ENCODE data around the gene NMNAT2.
"Not testable (repeated sequence)": the region's sequence is repeated elsewhere in the genome, so short reads cannot be mapped to it uniquely, and the experiment has no call there.

NMNAT2 gene

DNA sequence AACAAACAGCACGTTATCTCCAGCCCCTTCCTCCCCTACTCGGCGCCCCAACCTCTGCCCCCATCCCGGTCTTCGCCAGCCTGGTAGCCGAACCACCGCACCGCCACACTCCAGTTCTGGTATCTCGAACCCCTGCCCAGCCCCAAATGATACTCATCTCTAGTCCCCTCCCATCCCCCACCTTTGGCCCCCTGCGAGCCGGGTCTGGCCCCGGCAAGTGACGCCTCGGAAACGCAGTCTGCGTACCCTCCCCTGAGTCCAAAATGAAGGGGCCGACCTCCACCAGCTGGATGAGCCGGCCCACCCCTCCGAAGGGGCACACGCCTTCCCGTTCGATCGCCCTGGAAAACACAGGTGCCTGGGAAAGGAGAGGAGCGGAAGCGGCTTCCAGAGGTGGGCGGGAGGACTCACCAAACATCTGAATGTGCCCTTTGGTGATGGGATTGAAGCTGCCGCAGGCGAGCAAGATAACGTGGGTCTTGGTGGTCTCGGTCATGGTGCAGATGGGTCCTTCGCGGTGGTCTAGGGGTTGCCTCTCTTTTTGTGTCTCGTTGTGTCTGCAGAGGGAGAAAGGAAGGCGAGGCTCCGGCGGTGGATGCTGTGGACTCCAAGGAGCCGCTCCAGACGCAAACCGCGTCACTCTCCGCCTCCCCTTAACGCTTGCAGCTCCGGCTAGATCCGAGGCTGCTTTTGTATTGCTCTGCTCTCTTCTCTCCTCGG lies at the start of gene NMNAT2:
NMNAT2 (minus strand) TSS at position 609 of the 720 bp plus-strand sequence; CDS start at position 496, 113 bp downstream.
- in situ Hi-C loops (cut with HindIII; ENCODE audit: low pct_ligation_motif_present, low pct_unique_long_range_greater_than_20kb, low sequenced_read_pairs), result no loop called here
- no peak for DNase-seq

DNA sequence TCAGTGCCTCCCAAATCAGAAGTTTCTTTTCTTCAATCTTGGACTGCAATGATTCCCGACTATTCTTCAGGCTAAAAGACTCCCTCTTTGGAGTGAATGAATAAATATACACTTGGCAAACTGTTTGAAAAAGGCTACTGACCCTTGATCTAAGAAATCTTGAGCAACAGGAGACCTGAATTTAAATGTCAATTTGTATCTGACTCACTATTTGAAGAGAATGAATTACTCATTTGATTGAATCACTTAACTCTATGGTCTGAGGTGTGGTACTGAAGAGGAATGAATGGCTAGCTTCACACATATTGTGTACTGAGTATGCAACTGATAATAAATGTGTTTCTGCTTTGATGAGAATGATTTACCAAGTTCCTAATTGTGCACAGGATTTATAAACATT lies 49.5 kb upstream of the NMNAT2 start:
- DNase-seq, result no peak
- in situ Hi-C loops (cut with HindIII; ENCODE audit: low pct_ligation_motif_present, low pct_unique_long_range_greater_than_20kb, low sequenced_read_pairs), result no loop called here

DNA sequence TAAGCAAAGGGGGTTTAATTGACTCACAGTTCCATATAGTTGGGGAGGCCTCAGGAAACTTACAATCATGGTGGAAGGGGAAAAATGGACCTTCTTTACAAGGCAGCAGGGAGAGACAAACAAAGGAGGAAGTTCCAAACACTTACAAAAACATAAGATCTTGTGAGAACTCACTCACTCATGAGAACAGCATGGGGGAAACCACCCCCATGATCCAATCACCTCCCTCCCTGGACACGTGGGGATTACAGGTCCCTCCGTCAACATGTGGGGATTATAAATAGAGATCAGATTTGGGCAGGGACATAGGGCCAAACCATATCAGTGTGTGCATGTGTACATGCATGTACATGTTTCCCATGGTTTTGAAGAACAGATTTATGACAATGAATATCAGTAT lies 48.6 kb upstream of the NMNAT2 start:
- in situ Hi-C loops (cut with HindIII; ENCODE audit: low pct_ligation_motif_present, low pct_unique_long_range_greater_than_20kb, low sequenced_read_pairs), result no loop called here
- no peak for DNase-seq

DNA sequence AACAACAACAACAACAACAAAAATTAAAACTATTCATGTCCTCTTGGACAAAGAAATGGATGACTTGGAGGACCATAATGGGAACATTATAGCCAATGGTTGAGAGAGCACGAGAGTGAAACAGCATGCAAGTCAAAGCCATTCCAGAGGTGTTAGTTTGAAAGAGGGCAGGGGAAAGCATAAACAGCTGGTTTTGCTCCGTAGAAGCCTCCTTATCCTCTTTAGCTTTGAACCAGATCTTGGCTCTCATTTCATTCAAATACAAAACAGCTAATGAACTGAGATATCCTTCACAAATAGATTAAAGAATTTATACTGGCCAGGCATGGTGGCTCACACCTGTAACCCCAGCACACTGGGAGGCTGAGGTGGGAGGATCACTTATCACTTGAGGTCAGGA lies 45.4 kb upstream of the NMNAT2 start:
- in situ Hi-C loops (cut with HindIII; ENCODE audit: low pct_ligation_motif_present, low pct_unique_long_range_greater_than_20kb, low sequenced_read_pairs), result no loop called here
- no peak for DNase-seq

DNA sequence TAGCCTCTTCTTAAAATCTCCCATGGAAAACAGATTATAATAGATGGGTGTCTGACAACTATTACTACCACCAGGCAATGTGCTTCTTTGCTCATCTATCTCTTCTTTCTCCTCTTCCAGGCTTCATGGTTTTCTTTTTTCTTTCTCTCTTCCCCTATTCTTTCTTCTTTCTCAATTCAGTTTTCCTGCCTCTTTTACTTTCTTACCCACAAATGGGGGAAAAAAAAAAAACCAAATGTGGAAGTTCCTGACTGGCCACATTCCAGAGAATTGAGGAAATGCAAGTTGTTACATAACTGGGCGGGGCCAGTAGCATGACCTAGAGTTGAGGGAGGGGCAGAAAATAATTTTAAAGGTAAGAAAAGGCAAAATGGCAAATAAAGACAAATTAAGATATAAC lies 43.2 kb upstream of the NMNAT2 start:
- in situ Hi-C loops (cut with HindIII; ENCODE audit: low pct_ligation_motif_present, low pct_unique_long_range_greater_than_20kb, low sequenced_read_pairs), result no loop called here
- no peak for DNase-seq

DNA sequence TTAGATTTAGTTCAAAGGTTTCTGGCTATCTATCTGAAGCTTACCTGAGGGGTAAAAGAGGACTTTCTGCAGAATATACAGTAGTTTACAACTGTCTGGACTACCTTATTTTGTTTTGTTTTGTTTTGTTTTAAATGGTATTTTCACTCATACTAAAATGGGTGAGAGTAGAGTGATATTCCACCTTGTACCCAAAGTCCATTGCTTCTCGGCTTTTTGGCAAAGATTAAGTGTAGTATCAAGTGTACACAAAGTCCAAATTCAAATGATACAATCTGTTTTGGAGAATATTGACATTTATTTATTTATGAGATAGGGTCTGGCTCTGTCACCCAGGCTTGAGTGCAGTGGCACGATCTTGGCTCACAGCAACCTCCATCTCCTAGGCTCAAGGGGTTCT lies 42.4 kb upstream of the NMNAT2 start:
- in situ Hi-C loops (cut with HindIII; ENCODE audit: low pct_ligation_motif_present, low pct_unique_long_range_greater_than_20kb, low sequenced_read_pairs), result no loop called here
- no peak for DNase-seq

DNA sequence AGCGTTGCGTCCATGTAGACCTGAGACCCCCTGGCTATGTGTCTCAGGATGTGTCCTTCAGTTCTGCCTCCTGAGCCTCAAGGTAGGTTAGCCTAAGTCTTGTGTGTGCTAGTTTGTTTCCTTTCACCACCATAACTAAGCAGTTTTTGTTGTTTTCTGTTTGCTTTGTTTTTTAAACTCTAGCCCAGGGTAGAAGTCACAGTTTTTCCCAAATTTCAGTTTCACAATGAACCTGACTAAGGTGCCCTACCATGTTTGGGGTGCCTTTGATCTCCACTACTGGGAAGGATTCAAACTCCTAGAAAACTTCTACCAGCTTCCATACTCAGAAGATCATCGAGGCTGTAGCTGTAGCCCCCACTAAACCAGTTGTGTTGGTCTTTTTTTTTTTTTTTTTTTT lies 39.3 kb upstream of the NMNAT2 start:
- in situ Hi-C loops (cut with HindIII; ENCODE audit: low pct_ligation_motif_present, low pct_unique_long_range_greater_than_20kb, low sequenced_read_pairs), result no loop called here
- DNase-seq, result no peak

DNA sequence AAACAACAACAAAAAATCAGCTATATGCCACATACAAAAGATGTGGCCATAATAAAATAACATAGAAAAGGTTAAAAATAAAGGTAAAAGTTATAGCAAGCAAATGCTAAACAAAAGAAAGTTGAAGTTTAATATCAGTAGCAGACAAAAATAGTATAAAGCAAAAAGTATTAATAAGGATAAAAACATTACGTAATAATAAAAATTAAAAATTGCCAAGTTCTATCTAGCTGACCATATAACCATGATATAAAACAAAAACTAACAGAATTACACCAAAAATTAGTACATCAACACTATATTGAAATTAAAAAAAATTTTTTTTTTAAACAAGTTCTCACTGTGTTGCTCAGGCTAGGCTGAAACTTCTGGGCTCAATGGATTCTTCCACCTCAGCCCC lies 38.6 kb upstream of the NMNAT2 start:
- in situ Hi-C loops (cut with HindIII; ENCODE audit: low pct_ligation_motif_present, low pct_unique_long_range_greater_than_20kb, low sequenced_read_pairs), result no loop called here
- no peak for DNase-seq

DNA sequence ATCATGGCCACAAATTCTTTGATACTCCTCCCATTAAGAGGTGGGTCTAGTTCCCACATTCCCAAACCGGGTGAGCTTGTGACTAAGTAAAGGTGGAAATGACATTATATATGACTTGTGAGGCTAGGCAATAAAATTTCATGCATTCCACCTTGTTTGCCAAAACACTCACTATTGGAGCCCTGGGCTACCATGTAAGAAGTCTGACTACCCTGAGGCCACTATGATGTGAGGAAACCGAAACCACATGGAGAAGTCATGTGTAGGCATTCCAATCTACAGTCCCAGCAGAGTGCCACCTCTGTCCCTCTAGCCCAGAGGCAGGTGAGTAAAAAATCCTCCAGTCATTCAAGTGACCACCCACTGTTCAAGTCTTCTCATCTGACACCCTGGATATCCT lies 36.2 kb upstream of the NMNAT2 start:
- in situ Hi-C loops (cut with HindIII; ENCODE audit: low pct_ligation_motif_present, low pct_unique_long_range_greater_than_20kb, low sequenced_read_pairs), result no loop called here
- no peak for DNase-seq

DNA sequence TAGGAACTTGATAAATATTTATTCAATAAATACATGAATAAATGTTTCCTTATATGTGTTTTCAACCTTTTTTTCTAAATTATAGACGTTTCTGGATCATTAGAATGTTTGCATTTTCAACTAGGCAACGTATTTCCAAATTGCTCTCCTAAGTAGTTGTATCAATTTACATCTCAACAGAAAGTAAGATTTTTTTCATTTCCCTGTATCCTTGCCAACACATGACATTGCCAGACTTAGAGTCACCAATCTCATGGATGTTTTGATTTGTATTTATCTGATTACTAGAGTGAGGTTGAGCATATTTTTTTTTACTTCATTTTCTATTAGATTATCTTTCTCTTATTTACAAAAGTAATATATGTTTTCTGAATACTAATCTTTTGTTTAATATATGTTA lies 31.9 kb upstream of the NMNAT2 start:
- in situ Hi-C loops (cut with HindIII; ENCODE audit: low pct_ligation_motif_present, low pct_unique_long_range_greater_than_20kb, low sequenced_read_pairs), result no loop called here
- no peak for DNase-seq

DNA sequence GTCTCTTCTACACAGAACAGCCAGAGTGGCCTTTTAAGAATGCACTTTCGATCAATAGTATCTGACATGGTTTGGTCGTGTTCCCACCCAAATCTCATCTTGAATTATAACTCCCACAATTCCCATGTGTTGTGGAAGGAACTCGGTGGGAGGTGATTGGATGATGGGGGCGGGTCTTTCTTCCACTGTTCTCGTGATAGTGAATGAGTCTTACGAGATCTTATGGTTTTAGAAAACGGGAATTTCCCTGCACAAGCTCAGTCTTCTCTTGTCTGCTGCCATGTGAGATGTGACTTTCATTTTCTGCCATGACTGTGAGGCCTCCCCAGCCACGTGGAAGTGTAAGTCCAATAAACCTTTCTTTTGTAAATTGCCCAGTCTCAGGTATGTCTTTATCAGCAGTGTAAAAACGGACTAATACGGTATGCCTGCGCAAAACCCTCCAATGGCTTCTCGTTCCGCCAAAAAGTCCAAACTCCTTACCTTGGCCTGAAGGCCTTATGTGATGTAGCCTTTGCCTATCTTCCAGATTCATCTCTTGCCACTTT lies 31.1 kb upstream of the NMNAT2 start:
- in situ Hi-C loops (cut with HindIII; ENCODE audit: low pct_ligation_motif_present, low pct_unique_long_range_greater_than_20kb, low sequenced_read_pairs), result no loop called here
- no peak for DNase-seq

DNA sequence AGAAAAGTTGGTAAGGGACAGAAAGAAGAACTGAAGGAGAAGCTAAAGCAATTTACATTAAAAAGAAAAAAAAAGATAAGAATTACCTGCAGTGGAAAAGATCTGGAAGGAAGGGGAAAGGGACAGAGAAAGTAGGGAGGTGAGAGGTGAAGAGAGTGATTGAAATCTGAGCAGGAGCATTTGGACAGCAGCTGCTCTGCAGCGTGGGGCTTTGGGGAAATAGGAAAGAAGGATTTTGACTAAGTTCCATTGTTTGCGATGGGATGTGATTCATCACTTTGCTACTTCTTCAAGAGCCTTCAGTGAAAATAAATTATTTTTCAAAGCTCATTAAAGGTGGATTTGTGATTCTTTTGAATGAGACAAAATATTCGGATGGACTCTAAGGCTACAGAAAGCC lies 26.1 kb upstream of the NMNAT2 start:
- DNase-seq, result no peak
- in situ Hi-C loops (cut with HindIII; ENCODE audit: low pct_ligation_motif_present, low pct_unique_long_range_greater_than_20kb, low sequenced_read_pairs), result no loop called here

DNA sequence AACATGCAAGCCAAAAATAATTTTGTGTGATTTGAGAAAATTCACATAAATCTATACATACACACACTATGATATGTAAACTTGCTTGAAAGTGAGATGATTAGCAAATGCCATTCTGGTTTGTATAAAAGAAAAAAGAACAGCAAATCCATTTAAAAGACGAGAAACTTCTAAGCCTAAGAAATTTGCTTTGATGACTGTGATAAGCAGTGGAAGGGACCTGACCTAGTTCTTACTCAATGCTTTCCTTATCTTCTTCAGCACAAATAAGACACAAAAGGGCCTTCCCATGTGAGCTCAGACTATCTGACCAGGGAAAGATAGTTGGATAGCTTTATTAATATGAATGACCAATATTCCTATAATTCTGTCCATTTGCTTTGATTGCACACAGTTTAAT lies 25.3 kb upstream of the NMNAT2 start:
- DNase-seq, result no peak
- in situ Hi-C loops (cut with HindIII; ENCODE audit: low pct_ligation_motif_present, low pct_unique_long_range_greater_than_20kb, low sequenced_read_pairs), result no loop called here

DNA sequence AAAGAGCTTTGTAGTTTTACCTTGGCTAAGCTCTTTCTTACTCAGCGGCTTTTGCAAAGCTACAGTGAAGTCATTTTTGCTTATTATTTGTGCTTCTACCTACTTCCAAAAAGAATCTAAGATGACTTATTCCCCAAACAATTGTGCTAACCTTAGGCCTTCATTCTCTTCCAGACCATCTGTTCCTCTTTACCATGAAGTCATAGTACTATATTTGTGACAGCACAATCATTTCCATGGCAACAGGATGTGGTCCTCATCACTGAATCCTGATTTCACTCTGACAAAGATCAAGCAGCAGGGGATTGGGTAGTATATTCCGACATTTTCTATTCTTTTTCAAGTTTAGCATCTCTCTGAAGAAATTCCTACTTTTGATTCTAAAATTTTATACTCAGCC lies 24.8 kb upstream of the NMNAT2 start:
- DNase-seq, result no peak
- in situ Hi-C loops (cut with HindIII; ENCODE audit: low pct_ligation_motif_present, low pct_unique_long_range_greater_than_20kb, low sequenced_read_pairs), result no loop called here

DNA sequence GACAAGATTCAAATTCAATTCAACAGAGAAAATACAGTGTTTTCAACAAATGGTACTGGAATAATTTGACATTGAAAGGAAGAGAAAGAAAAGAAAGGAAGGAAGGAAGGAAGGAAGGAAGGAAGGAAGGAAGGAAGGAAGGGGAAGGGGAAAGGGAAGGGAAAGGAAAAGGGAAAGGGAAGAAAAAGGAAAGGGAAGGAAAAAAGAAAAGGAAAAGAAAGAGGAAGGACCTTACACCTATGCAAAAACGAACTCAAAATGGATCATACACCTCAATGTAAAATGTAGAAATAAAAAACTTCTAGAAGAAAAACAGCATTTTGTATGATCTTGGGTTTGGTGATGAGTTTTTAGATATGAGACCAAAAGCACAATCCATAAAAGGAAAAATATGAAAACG lies 19.9 kb upstream of the NMNAT2 start:
- in situ Hi-C loops (cut with HindIII; ENCODE audit: low pct_ligation_motif_present, low pct_unique_long_range_greater_than_20kb, low sequenced_read_pairs), result no loop called here
- no peak for DNase-seq

DNA sequence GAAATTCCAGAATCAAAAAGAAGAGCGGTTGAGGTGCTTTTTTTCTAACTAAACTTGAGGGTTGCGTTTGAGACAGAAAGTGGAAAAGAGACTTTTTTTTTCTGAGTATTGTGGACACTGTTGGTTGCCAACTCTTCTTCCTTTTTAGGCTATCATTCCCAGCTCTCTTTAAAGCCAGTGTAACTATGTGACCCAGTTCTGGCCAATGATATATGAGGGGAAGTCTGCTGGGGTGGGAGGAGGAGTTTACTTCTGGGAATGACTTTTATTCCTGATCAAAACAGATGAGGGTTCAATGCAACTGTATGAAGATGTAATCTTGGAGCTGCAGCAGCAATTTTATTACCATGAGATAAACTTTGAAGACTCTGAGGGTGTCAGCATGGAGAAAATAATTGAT lies 17.3 kb upstream of the NMNAT2 start:
- in situ Hi-C loops (cut with HindIII; ENCODE audit: low pct_ligation_motif_present, low pct_unique_long_range_greater_than_20kb, low sequenced_read_pairs), result no loop called here

DNA sequence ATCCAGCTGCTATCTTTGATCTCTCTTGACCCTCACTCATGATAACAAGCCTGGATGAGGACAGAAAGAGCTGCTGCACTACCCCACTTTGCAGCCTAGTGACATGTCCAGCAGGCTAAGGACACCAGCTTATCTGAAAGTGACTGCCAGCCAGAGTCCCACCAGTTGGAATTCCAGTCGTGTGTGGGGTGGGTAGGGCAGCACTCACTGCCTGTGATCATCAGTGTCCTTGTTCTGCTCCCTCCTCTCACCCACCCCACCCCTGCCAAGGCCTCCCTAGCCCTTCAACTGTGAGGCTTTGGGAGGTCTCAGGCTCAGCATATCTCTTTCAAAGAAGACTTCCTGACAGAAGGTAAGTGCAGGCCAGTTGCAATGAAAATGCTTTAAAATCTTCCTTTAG lies 15.5 kb upstream of the NMNAT2 start:
- DNase-seq, result no peak
- in situ Hi-C loops (cut with HindIII; ENCODE audit: low pct_ligation_motif_present, low pct_unique_long_range_greater_than_20kb, low sequenced_read_pairs), result no loop called here

More for the DNA sequence above, 17.3 kb upstream of the NMNAT2 start:
- no peak for DNase-seq

DNA sequence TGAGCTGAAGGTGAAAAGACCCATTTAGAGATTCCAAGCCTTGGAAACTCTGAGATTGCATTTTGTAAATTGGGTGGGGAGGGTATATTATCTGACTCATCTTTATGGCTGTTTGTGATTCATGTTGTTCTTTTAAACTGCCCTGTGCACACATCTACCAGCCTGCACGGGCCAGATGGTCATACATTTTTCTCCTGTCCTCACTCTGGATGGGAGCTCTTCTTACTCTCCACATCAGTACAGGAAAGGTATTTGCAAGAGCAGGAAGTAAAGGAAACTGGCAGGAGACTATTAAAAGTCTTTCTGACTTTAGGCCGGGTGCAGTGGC lies 14.3 kb upstream of the NMNAT2 start:
- in situ Hi-C loops (cut with HindIII; ENCODE audit: low pct_ligation_motif_present, low pct_unique_long_range_greater_than_20kb, low sequenced_read_pairs), result no loop called here
- no peak for DNase-seq

DNA sequence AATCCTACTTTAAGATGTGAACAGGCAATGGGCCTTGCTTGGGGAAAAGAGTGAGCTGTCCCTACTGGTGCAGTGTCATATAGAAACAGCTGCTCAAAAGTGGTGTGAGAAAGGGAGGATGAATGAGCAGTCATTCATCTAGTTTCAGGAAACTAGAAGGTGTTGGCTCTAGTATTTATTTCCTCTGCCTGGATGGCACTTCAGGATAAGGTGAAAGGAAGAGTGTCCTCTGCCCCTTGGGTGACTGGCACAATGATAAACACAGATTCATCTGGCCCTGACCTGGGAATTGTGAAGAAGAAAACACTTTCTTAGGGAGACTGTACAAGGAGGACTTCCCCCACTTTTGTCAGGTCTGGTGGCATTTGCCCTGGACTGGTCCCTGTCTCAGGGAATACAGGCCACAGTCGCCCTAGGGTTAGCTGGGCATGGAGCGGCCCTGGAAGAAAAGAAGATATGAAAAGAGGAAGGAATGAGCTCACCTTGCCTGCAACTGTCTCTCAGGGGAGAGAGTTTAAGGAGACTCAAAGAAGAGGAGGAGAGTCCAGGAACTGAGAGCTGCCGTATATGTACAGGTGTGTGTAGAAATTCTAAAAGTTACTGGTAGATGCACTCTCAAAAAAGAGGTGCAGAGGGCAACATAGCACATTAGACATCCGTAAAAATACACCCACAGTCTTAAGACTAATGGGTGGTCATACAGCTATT lies 13.8 kb upstream of the NMNAT2 start:
- in situ Hi-C loops (cut with HindIII; ENCODE audit: low pct_ligation_motif_present, low pct_unique_long_range_greater_than_20kb, low sequenced_read_pairs), result no loop called here
- DNase-seq, result no peak

DNA sequence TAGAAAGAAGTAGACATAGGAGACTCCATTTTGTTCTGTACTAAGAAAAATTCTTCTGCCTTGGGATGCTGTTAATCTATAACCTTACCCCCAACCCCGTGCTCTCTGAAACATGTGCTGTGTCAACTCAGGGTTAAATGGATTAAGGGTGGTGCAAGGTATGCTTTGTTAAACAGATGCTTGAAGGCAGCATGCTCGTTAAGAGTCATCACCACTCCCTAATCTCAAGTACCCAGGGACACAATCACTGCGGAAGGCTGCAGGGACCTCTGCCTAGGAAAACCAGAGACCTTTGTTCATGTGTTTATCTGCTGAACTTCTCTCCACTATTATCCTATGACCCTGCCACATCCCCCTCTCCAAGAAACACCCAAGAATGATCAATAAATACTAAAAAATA lies 9.4 kb upstream of the NMNAT2 start:
- in situ Hi-C loops (cut with HindIII; ENCODE audit: low pct_ligation_motif_present, low pct_unique_long_range_greater_than_20kb, low sequenced_read_pairs), result not testable (repeated sequence)

More for the DNA sequence above, 9.4 kb upstream of the NMNAT2 start:
- not testable (repeated sequence) for DNase-seq
